GM12891 (cell line): ENCODE measurements around the gene CSF1R.

ENCODE experiments used
- POLR2A ChIP-seq: IDR thresholded peaks from 2 replicates; pipeline ENCODE4 v1.6.1; 2011; ENCODE audit warnings: low read depth, low read length, control low read depth
- POLR2AphosphoS5 ChIP-seq: IDR thresholded peaks from 2 replicates; pipeline ENCODE4 v1.6.1; 2011; ENCODE audit warnings: low read depth, low read length, control low read depth
- POU2F2 ChIP-seq: IDR thresholded peaks from 2 replicates; pipeline ENCODE4 v1.6.1; 2011; ENCODE audit warnings: low read depth, mild to moderate bottlenecking, control low read depth, low read length, moderate library complexity
- SPI1 ChIP-seq: IDR thresholded peaks from 2 replicates; pipeline ENCODE4 v1.6.1; 2011; ENCODE audit warnings: low read depth, low read length, control low read depth
- TAF1 ChIP-seq: IDR thresholded peaks from 2 replicates; pipeline ENCODE4 v1.6.1; 2011; ENCODE audit warnings: low read depth, low read length, control low read depth

- TF ChIP-seq POLR2A (no peak), POLR2AphosphoS5 (no peak), SPI1 (no peak), TAF1 (no peak), POU2F2 (no peak)
Measured at GRCh38 chr5:150134198-150134588, 47.8 kb upstream of the CSF1R start.
